Measurements from ENCODE around the gene MEPE. TPM values are rescaled to one million over a fixed set of nuclear protein-coding genes. Genes with fewer than 3 reads are reported as not detected.

Gene MEPE
- total and polyA plus RNA-seq, 4 donors: not detected

GRCh38 chr4:87848622-87849351, 16.0 kb downstream of the MEPE start:
- no peak overlapping the region for H3K27ac ChIP-seq (ENCODE audit: low read depth in 1 of 2, low read length in 2 of 2)
- DNase-seq (peak in 1 of 2 donors; percentile 56), ATAC-seq (ENCODE audit: low FRiP score) (peak; percentile 85)
- intact Hi-C loops (cut with DNase I): loop anchor here (5.0 to 10.0 kb wide), 4 partner anchors 374 to 471 kb away; no protein-coding TSS in a partner anchor
- no peaks in the 10 kb centered on the region for H3K9me3 ChIP-seq (ENCODE audit: control insufficient read depth, low read length)
- peaks cover 0 to 1% of the 10 kb centered on the region in 2 donors for H3K4me1 ChIP-seq (ENCODE audit: control insufficient read depth in 1 of 2, insufficient read depth in 2 of 2, low read length in 2 of 2)
- WGBS, 2 donors: 8 to 11% methylated on average over 15 of the region's 15 CpGs
- no peaks in the 10 kb centered on the region for H3K36me3 ChIP-seq (ENCODE audit: control insufficient read depth in 1 of 2, insufficient read depth in 2 of 2, low read length in 1 of 2)
- H3K27me3 ChIP-seq (ENCODE audit: control insufficient read depth in 1 of 2, insufficient read depth in 2 of 2, low read length in 1 of 2): no peaks in the 10 kb centered on the region
- H3K4me3 ChIP-seq (ENCODE audit: low read length in 2 of 2): peak overlapping the region; percentile 8 to 47

- Histone ChIP-seq H3K9me3 (ENCODE audit: control insufficient read depth, low read length) (no peaks in the 10 kb centered on the region), H3K36me3 (ENCODE audit: control insufficient read depth in 1 of 2, insufficient read depth in 2 of 2, low read length in 1 of 2) (no peaks in the 10 kb centered on the region), H3K4me3 (ENCODE audit: low read length in 2 of 2) (no peak overlapping the region), H3K27me3 (ENCODE audit: control insufficient read depth in 1 of 2, insufficient read depth in 2 of 2, low read length in 1 of 2) (no peaks in the 10 kb centered on the region), H3K4me1 (ENCODE audit: control insufficient read depth in 1 of 2, insufficient read depth in 2 of 2, low read length in 2 of 2) (no peaks in the 10 kb centered on the region), H3K27ac (ENCODE audit: low read depth in 1 of 2, low read length in 2 of 2) (no peak overlapping the region)
- WGBS, 2 donors: 67 to 69% methylated on average over 4 of the region's 4 CpGs
- intact Hi-C loops (cut with DNase I): loop anchor here (5.0 to 10.0 kb wide), 4 partner anchors 375 to 472 kb away; no protein-coding TSS in a partner anchor
- DNase-seq (no peak), ATAC-seq (ENCODE audit: low FRiP score) (no peak)
Observed at GRCh38 chr4:87849612-87850011, 16.8 kb downstream of the MEPE start.

DNA sequence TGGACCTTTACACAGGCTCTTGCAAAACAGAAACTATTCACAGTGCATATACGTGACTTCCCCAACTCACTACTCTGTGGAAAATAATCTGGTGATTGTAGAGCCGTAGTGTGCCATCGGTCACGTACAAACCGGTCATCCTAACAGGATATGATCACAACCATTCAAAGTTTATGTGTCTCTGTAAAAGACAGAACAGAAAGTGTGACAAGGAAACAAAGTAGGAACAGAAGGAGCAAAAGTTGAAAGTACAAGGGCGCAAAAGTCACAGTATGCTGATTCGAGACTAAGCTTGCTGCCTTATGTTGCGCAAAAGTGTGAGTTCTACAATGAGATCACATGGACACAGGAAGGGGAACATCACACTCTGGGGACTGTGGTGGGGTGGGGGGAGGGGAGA, 18.6 kb downstream of the MEPE start:
- H3K4me3 ChIP-seq (ENCODE audit: low read length in 2 of 2): no peak overlapping the region
- no peaks in the 10 kb centered on the region for H3K9me3 ChIP-seq (ENCODE audit: control insufficient read depth, low read length)
- H3K4me1 ChIP-seq (ENCODE audit: control insufficient read depth in 1 of 2, insufficient read depth in 2 of 2, low read length in 2 of 2): no peaks in the 10 kb centered on the region
- 84 to 93% methylated on average over 8 of the region's 8 CpGs for WGBS, 2 donors
- H3K27me3 ChIP-seq (ENCODE audit: control insufficient read depth in 1 of 2, insufficient read depth in 2 of 2, low read length in 1 of 2): no peaks in the 10 kb centered on the region
- H3K36me3 ChIP-seq (ENCODE audit: control insufficient read depth in 1 of 2, insufficient read depth in 2 of 2, low read length in 1 of 2): no peaks in the 10 kb centered on the region
- H3K27ac ChIP-seq (ENCODE audit: low read depth in 1 of 2, low read length in 2 of 2): no peak overlapping the region
- DNase-seq (peak in 1 of 2 donors; percentile 55), ATAC-seq (ENCODE audit: low FRiP score) (no peak)
- intact Hi-C loops (cut with DNase I): no loop called here

- H3K9me3 ChIP-seq (ENCODE audit: control insufficient read depth, low read length): no peaks in the 10 kb centered on the region
- intact Hi-C loops (cut with DNase I): loop anchor here (2.0 kb wide), 2 partner anchors 121 to 361 kb away; no protein-coding TSS in a partner anchor
- no peaks in the 10 kb centered on the region for H3K4me1 ChIP-seq (ENCODE audit: control insufficient read depth in 1 of 2, insufficient read depth in 2 of 2, low read length in 2 of 2)
- no peak overlapping the region for H3K27ac ChIP-seq (ENCODE audit: low read depth in 1 of 2, low read length in 2 of 2)
- H3K27me3 ChIP-seq (ENCODE audit: control insufficient read depth in 1 of 2, insufficient read depth in 2 of 2, low read length in 1 of 2): no peaks in the 10 kb centered on the region
- ATAC-seq (ENCODE audit: low FRiP score) (no peak), DNase-seq (no peak)
- no peak overlapping the region for H3K4me3 ChIP-seq (ENCODE audit: low read length in 2 of 2)
- 83 to 87% methylated on average over 4 of the region's 4 CpGs for WGBS, 2 donors
- no peaks in the 10 kb centered on the region for H3K36me3 ChIP-seq (ENCODE audit: control insufficient read depth in 1 of 2, insufficient read depth in 2 of 2, low read length in 1 of 2)
Observed at GRCh38 chr4:87851953-87852352, 19.2 kb downstream of the MEPE start.

GRCh38 chr4:87853108-87853507, 20.3 kb downstream of the MEPE start:
- no peak for ATAC-seq (ENCODE audit: low FRiP score)
- intact Hi-C loops (cut with DNase I): loop anchor here (2.0 kb wide), 2 partner anchors 120 to 360 kb away; no protein-coding TSS in a partner anchor

GRCh38 chr4:87853891-87854290, 21.1 kb downstream of the MEPE start:
- Histone ChIP-seq H3K27me3 (ENCODE audit: control insufficient read depth in 1 of 2, insufficient read depth in 2 of 2, low read length in 1 of 2) (no peaks in the 10 kb centered on the region), H3K9me3 (ENCODE audit: control insufficient read depth, low read length) (no peaks in the 10 kb centered on the region), H3K27ac (ENCODE audit: low read depth in 1 of 2, low read length in 2 of 2) (no peak overlapping the region), H3K4me1 (ENCODE audit: control insufficient read depth in 1 of 2, insufficient read depth in 2 of 2, low read length in 2 of 2) (no peaks in the 10 kb centered on the region), H3K36me3 (ENCODE audit: control insufficient read depth in 1 of 2, insufficient read depth in 2 of 2, low read length in 1 of 2) (no peaks in the 10 kb centered on the region), H3K4me3 (ENCODE audit: low read length in 2 of 2) (no peak overlapping the region)
- intact Hi-C loops (cut with DNase I): loop anchor here (2.0 kb wide), 2 partner anchors 119 to 359 kb away; no protein-coding TSS in a partner anchor
- DNase-seq (no peak), ATAC-seq (ENCODE audit: low FRiP score) (no peak)

More at GRCh38 chr4:87853108-87853507, 20.3 kb downstream of the MEPE start:
- no peaks in the 10 kb centered on the region for H3K4me1 ChIP-seq (ENCODE audit: control insufficient read depth in 1 of 2, insufficient read depth in 2 of 2, low read length in 2 of 2)
- H3K36me3 ChIP-seq (ENCODE audit: control insufficient read depth in 1 of 2, insufficient read depth in 2 of 2, low read length in 1 of 2): no peaks in the 10 kb centered on the region
- no peak for DNase-seq
- no peak overlapping the region for H3K4me3 ChIP-seq (ENCODE audit: low read length in 2 of 2)
- no peaks in the 10 kb centered on the region for H3K27me3 ChIP-seq (ENCODE audit: control insufficient read depth in 1 of 2, insufficient read depth in 2 of 2, low read length in 1 of 2)
- 1 to 3% methylated on average over 3 of the region's 3 CpGs for WGBS, 2 donors
- H3K9me3 ChIP-seq (ENCODE audit: control insufficient read depth, low read length): no peaks in the 10 kb centered on the region
- no peak overlapping the region for H3K27ac ChIP-seq (ENCODE audit: low read depth in 1 of 2, low read length in 2 of 2)

GRCh38 chr4:87855559-87855958, 22.8 kb downstream of the MEPE start:
- ATAC-seq (ENCODE audit: low FRiP score) (no peak), DNase-seq (no peak)
- H3K27me3 ChIP-seq (ENCODE audit: control insufficient read depth in 1 of 2, insufficient read depth in 2 of 2, low read length in 1 of 2): no peaks in the 10 kb centered on the region
- no peak overlapping the region for H3K27ac ChIP-seq (ENCODE audit: low read depth in 1 of 2, low read length in 2 of 2)
- no peaks in the 10 kb centered on the region for H3K9me3 ChIP-seq (ENCODE audit: control insufficient read depth, low read length)
- H3K36me3 ChIP-seq (ENCODE audit: control insufficient read depth in 1 of 2, insufficient read depth in 2 of 2, low read length in 1 of 2): no peaks in the 10 kb centered on the region
- WGBS, 2 donors: 57 to 64% methylated on average over 8 of the region's 8 CpGs
- intact Hi-C loops (cut with DNase I): loop anchor here (5.0 kb wide), 2 partner anchors 117 to 357 kb away; no protein-coding TSS in a partner anchor
- no peak overlapping the region for H3K4me3 ChIP-seq (ENCODE audit: low read length in 2 of 2)
- H3K4me1 ChIP-seq (ENCODE audit: control insufficient read depth in 1 of 2, insufficient read depth in 2 of 2, low read length in 2 of 2): no peaks in the 10 kb centered on the region

DNA sequence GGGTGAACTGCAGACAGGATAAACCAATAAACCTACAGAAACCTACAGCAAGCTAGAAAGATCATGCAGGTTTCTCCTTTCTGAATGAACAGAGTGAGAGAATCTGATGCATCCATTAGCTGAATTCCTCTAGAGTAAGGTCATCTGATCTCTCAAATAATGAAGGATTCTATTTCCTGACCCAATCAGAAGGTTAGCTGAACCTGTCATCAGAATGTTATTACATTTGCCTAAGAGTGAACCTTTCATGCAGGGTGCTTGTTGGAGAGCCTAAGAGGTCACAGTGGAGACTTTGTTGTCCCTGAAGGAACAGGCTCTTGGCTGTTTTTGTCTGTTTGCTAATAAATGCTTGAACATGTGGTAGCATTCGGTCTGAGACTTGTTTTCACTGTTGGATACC, 24.0 kb downstream of the MEPE start:
- no peak for ATAC-seq (ENCODE audit: low FRiP score)
- H3K27me3 ChIP-seq (ENCODE audit: control insufficient read depth in 1 of 2, insufficient read depth in 2 of 2, low read length in 1 of 2): no peaks in the 10 kb centered on the region
- H3K27ac ChIP-seq (ENCODE audit: low read depth in 1 of 2, low read length in 2 of 2): no peak overlapping the region
- intact Hi-C loops (cut with DNase I): loop anchor here (5.0 kb wide), 2 partner anchors 115 to 355 kb away; no protein-coding TSS in a partner anchor
- no peak for DNase-seq
- no peaks in the 10 kb centered on the region for H3K9me3 ChIP-seq (ENCODE audit: control insufficient read depth, low read length)
- H3K4me3 ChIP-seq (ENCODE audit: low read length in 2 of 2): no peak overlapping the region
- WGBS, 2 donors: 60 to 61% methylated on average over 1 of the region's 1 CpG
- no peaks in the 10 kb centered on the region for H3K36me3 ChIP-seq (ENCODE audit: control insufficient read depth in 1 of 2, insufficient read depth in 2 of 2, low read length in 1 of 2)
- no peaks in the 10 kb centered on the region for H3K4me1 ChIP-seq (ENCODE audit: control insufficient read depth in 1 of 2, insufficient read depth in 2 of 2, low read length in 2 of 2)

GRCh38 chr4:87857789-87858188, 25.0 kb downstream of the MEPE start:
- Histone ChIP-seq H3K4me3 (ENCODE audit: low read length in 2 of 2) (no peak overlapping the region), H3K27me3 (ENCODE audit: control insufficient read depth in 1 of 2, insufficient read depth in 2 of 2, low read length in 1 of 2) (no peaks in the 10 kb centered on the region), H3K9me3 (ENCODE audit: control insufficient read depth, low read length) (no peaks in the 10 kb centered on the region), H3K36me3 (ENCODE audit: control insufficient read depth in 1 of 2, insufficient read depth in 2 of 2, low read length in 1 of 2) (no peaks in the 10 kb centered on the region), H3K27ac (ENCODE audit: low read depth in 1 of 2, low read length in 2 of 2) (no peak overlapping the region), H3K4me1 (ENCODE audit: control insufficient read depth in 1 of 2, insufficient read depth in 2 of 2, low read length in 2 of 2) (no peaks in the 10 kb centered on the region)
- intact Hi-C loops (cut with DNase I): loop anchor here (5.0 kb wide), 2 partner anchors 115 to 355 kb away; no protein-coding TSS in a partner anchor
- ATAC-seq (ENCODE audit: low FRiP score) (no peak), DNase-seq (no peak)
- 56 to 65% methylated on average over 5 of the region's 5 CpGs for WGBS, 2 donors

All from aorta (tissue), 5 donors.